ENCODE measurements around the gene FAM131B. TPM values are rescaled to one million over a fixed set of nuclear protein-coding genes. Genes with fewer than 3 reads are reported as not detected.
"Not testable (repeated sequence)": the region's sequence is repeated elsewhere in the genome, so short reads cannot be mapped to it uniquely, and the experiment has no call there.

FAM131B gene
- total RNA-seq, 1 donor from 2014 or later: 0.51 TPM

GRCh38 chr7:143394777-143395176, 32.3 kb upstream of the FAM131B start:
- DNase-seq: peak; percentile 25

DNA sequence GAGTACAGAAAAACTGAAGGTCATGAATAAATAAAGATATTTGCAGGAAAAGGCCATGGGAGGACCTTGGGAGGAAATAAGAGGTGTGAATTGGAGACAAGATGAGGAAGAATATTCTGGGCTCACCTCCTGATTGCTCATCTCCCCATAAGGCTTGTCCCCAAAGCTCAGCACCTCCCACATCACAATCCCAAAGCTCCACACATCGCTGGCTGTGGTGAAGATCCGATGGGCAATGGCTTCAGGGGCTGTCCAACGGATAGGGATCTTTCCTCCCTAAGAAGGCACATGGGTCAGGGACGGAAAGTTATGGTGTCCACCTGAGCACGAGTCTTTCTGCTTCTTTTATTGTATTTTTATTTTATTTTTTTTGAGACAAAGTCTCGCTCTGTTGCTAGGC, 31.6 kb upstream of the FAM131B start:
- peak; percentile 28 for DNase-seq

DNA sequence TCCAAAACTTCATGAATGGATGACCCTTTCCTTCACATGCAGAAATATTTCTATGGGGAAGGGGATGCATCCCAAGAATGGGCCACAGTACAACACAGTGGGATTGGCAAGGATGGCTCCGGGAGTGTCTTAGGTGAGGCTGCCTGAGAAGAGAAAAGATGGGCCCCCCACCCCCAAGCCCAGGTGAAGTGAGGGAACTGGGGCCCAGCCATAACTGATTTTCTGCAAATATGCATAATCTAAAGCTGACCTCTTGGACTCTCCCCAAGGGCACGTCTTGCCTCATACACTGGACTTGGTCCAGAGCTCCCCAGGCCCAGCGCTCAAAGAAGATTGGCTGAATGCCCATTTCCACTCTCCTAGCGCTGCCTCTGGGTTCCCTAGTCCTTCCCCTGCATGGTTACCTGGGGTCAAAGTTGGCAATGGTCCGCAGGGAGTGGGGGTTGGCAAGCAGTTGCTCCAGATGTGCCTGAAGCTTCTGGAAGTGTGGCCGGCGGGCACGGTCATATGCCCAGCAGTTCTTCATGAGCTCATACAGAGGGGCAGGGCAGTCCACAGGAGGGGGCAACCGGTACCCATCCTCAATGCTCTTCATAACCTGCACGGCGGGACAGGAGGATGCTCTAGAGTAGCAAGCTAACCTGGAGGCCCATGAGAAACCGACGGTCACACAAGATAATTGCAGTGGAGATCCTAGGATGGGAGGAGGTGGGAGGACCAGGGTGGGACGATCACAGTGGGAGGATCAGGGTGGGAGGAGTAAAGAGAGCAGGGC, 30.9 kb upstream of the FAM131B start:
- DNase-seq: peak; percentile 57

DNA sequence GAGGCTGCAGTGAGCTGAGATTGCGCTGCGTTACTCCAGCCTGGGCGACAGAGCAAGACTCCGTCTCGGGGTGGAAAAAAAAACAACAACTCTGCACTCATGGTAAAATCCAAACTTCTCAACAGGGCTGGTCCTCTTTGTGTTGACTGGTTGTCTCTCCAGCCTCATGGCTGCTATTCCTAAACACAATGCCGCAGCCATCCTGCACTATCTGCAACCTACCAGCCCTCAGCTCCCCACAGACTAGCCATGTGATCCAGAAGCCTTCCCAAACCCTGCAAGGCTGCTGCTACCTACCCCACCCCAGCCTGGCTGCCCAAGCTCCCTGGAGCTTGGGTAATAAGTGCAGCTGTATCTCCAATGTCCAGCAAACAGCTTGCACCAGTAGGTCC, 30.4 kb upstream of the FAM131B start:
- peak; percentile 34 for DNase-seq

- not testable (repeated sequence) for DNase-seq
Measured at GRCh38 chr7:143392427-143392826, 29.9 kb upstream of the FAM131B start.

DNA sequence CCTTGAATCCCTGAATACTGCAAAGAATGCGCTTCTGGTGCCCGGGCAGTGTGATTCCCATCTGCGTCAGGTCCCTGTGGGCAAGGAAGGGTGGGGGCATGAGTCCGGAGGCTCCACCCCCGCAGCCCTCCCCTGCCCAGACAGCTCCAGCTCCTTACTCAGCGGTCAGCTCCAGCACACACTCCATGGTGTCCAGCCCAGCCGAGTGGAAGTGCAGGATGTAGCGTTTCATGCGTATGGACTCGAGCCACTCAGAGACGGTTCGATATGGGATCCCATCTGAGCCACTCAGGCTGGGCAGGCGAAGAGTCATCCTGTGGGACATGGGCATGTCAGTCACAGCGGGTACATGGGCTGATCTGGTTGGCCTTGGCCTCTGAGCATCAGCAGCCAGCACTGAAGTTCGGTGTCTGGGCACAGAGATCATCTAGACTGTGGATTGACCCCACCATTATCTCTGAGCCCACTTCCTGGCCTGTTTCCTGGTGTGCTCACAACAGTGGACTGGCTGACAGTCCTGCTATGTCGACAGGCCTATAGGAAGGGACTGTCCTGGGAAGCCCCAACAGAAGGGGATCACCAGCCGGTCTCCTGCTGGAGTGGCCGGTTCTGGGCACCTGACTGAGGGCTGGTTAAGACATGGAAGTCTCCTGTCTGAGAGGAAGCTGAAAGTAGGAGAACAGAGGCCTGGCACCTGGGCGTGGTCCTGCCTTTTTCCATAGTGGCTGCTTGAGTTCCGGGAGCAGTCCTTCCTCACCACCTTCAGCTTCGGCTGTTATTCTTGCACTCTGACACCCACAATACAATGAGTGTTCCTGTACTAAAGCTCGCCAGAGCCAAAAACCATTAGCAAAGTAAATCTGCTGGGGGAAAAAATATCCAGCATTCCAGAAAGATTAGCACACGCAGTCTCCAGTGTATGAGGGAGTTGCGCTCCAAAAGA, 29.2 kb upstream of the FAM131B start:
- DNase-seq: peak; percentile 86

DNA sequence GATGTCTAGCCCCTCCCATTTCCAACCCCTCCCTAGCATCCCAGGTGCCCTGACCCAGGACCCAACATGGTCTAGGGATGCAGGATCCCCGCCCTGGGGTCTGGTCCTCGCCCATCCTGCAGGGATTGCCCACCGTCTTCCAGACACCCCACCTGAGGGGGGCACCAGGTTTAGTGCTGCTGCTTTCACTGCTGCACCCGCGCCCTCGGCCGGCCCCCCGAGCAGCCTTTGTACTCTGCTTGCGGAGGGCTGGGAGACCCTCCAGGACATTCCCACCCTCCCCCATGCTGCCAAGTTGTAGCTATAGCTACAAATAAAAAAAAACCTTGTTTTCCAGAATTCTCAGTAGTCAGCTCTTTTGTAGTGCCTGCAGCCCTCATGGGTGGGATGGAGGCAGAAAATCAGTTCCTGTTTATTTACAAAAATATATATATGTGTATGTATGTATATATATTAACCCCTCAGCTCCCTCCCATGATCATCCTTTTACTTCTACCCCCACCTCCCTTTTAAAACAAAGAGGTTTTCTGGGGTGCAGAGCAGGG, 28.3 kb upstream of the FAM131B start:
- no peak for DNase-seq

DNA sequence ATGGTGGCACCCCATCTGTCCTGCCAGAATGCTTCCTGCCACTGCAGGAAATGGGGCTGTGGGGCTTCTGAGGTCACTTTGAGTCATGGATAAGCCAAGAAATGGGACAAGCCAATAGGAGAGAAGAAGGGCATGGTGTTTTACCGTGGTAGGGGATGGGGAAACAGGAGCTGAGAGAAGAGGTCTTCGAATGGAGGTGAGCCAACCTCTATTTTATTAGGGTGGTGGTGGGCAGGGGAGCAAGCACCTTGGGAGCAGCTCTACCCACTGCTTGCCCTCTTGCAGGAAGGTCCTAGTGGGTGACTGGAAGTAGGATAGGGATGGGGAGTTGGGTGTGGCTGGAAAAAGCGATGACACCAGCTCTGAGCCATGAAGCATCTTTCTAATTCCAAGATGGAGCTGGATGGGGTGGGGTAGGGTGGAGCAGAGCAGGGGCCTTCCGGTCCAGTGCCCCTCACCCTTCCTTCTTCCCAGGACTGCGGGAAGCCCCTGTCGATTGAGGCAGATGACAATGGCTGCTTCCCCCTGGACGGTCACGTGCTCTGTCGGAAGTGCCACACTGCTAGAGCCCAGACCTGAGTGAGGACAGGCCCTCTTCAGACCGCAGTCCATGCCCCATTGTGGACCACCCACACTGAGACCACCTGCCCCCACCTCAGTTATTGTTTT, 27.7 kb upstream of the FAM131B start:
- DNase-seq: no peak

DNA sequence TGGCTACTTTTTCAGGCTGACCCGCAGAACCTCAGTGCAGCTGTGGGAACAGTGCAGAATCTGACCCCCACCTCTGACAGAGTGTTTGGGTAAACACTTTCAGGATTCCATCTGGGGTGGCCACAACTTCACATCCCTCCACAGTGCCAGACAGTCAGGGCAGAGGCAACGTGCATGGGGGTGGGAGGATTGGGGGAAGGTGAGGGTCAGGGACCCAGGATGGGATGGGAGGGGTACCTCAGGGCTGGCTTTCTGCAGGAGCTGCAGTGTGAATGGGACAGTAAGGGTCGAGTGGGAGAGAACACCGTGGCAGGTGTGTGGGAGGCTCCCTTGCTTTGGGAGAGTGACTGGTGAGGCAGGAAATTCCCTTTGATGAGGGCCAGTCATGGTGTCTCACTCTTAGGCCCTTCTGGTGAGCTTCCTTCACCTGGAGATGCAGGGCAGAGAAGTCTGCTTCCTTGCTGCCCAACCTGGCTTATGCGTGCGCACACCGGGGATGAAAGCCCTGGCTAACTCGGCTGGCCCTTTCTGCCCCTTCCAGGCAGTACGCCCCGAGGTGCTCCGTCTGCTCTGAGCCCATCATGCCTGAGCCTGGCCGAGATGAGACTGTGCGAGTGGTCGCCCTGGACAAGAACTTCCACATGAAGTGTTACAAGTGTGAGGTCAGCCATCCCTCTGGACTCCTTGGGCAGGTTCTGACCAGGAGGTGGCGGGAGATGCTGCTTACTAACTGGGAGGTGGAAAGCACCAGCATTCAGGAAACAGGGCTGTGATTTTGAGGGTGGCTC, 27.0 kb upstream of the FAM131B start:
- DNase-seq: peak; percentile 45

DNA sequence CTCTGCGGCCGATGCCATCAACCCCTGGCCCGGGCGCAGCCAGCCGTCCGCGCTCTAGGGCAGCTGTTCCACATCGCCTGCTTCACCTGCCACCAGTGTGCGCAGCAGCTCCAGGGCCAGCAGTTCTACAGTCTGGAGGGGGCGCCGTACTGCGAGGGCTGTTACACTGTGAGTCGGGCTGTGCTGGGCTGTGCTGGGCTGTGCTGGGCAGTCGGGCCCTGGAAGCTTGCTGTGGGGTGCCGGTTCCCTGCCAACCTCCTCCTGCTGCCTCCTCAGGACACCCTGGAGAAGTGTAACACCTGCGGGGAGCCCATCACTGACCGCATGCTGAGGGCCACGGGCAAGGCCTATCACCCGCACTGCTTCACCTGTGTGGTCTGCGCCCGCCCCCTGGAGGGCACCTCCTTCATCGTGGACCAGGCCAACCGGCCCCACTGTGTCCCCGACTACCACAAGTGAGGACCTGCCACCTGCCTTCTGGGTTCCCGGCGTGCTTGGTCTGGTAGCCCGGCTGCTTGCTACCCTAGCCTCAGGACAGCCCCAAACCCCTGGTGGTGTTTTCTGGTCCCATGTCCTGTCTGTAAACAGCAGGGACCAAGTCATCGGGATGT, 26.1 kb upstream of the FAM131B start:
- peak; percentile 21 for DNase-seq

DNA sequence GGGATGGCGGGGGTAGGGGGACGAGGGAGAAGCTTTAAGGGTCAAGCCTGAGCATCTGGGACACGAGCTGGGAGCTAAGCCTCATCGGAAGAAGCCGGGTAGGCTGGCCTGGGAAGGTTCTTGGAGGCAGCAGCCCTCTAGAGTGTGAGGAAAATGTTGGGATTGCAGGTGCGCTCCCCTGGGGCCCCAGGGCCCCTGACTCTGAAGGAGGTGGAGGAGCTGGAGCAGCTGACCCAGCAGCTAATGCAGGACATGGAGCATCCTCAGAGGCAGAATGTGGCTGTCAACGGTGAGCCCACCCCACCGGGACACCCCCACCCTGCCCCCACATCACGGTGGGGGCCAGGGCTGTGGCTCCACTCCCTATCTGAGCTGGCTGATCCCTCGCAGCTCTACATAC, 25.5 kb upstream of the FAM131B start:
- no peak for DNase-seq

GRCh38 chr7:143387156-143387975, 24.9 kb upstream of the FAM131B start:
- DNase-seq: peak; percentile 35

DNA sequence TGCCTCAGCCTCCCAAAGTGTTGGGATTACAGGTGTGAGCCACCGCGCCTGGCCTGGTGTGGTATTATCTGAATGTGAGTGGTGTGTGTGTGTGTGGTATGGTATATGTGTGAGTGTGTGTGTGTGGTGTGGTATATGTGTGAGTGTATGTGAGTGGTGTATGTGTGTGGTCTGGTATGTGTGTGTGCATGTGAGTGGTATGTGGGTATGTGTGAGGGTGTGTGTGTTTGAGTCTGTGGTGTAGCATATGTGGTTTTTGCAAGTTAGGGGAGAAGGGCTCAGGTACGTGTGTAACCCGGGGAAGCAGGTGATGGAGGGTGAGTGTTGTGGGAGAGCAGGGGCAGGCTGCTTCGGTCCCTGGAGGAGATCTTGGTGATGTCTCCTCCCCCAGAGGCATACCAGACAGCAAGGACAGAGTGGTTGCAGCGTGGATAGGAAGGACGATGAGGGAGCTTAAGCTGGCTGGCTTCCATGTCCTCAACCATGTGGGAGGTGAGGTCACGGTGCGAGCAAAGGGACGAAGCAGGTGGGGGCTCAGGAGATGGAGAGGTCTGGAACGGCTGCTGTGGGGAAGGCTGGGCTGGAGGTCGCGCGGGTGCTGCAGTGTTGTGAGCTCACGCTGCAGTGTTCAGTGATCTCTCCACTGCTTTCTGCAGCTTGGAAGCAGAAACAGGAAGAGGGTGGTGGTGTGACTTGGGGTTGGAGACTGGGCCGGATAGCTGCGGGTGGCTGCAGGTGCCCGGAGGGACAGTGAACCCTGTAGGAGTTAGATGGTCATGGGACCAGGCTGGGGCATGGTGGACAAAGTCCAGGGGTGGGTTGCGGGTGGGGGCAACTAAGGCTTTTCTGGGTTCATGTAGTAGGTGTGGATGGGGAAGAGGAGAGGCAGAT, 23.6 kb upstream of the FAM131B start:
- DNase-seq: peak; percentile 59

DNA sequence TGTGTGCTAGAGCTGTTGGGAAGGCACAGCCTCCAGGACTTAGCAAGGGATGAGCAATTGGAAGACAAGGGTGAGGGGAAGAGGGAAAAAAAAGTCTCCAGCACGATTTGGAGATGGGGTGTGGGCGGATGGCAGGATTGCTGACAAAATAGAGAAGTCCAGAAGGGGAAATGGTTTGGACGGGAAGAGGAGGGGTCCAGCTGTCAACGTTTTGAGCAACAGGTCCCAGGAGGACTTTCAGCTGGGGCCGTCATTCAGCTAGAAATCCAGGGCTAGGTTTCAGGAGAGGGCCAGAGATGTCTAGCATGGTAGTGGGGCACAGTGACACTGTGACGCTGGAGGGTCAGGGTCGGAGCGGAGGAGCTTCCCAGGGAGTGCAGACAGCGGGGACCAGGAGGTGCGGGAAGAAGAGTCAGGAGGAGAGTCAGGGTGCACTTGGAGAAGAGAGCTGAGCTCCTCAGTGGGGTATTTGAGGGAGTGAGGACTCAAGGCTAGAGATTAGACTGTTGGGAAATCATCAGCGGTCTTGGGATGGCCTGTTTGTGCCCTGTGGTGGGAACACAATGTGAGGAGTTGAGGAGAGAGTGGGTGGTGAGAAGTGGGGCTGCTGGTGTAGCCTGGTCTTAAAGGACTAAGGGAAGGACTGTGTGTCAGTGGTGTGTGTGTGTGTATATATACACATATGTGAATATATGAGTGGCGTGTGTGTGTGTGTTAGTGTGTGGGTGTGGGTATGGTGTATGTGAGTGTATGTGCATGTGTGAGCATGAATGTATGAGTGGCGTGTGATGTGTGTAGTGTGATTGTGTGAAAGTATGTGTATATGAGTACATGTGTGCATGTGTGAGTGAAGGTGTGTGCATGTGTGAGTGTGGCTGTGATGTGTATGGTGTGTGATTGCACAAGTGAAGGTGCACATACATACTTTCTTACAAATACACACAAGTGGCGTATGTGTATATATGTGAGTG, 22.4 kb upstream of the FAM131B start:
- peak; percentile 34 for DNase-seq

GRCh38 chr7:143384148-143384547, 21.6 kb upstream of the FAM131B start:
- peak; percentile 51 for DNase-seq

GRCh38 chr7:143383642-143383957, 21.1 kb upstream of the FAM131B start:
- peak; percentile 25 for DNase-seq

- peak; percentile 25 for DNase-seq
Measured at GRCh38 chr7:143382791-143383641, 20.5 kb upstream of the FAM131B start.
